Right cardiac atrium (tissue), 5 donors: ENCODE results near the gene RPP38. TPM values are rescaled to one million over a fixed set of nuclear protein-coding genes. Genes with fewer than 3 reads are reported as not detected.

Experiments
- ATAC-seq, 2 donors: fragments of 200-7000 bp; cut with Tn5 transposase; one replicate each; pipeline versions ENCODE4 v1.8.0 to v1.9.1; 2020; ENCODE audit warnings: moderate library complexity in 2 of 2, mild to moderate bottlenecking in 1 of 2
- DNase-seq, 3 donors: peaks; one replicate each; pipeline ENCODE4 v3.0.0-alpha.2; 2020
- H3K27ac ChIP-seq: one replicate; pipeline ENCODE4 v1.5.1; 2013; ENCODE audit warnings: mild to moderate bottlenecking, low read length, control low read depth, moderate library complexity
- H3K27me3 ChIP-seq: one replicate; pipeline ENCODE4 v1.6.1; 2013; ENCODE audit not compliant: control insufficient read depth, insufficient read depth
- H3K4me1 ChIP-seq: one replicate; pipeline ENCODE4 v1.6.1; 2013; ENCODE audit warnings: low read length; ENCODE audit not compliant: control insufficient read depth, insufficient read depth
- H3K4me3 ChIP-seq: one replicate; pipeline ENCODE4 v1.5.1; 2013; ENCODE audit warnings: low read length, control low read depth
- H3K9me3 ChIP-seq: one replicate; pipeline ENCODE4 v1.6.1; 2013; ENCODE audit warnings: low read length; ENCODE audit not compliant: control insufficient read depth
- WGBS: extraction: QIAGEN DNeasy Blood & Tissue Kit; methylation state at CpG from one replicate; pipeline ENCODE4 v1.1.7; 2013; 5-methylcytosine and 5-hydroxymethylcytosine counted together
- intact Hi-C, 4 donors: fragments of 100-400 bp; cut with DNase I; formaldehyde crosslinking; loops; one replicate each; pipeline versions ENCODE4 v1.11.0 to v1.14.0; 2022 to 2023
- polyA plus RNA-seq: library from polyadenylated mRNA; stranded (reverse); fragments of 200-250 nt; gene quantifications from one replicate; pipeline ENCODE4 v1.2.3, GENCODE V29; 2013
- total RNA-seq, 4 donors: library from RNA; stranded (reverse); fragmentation: NEBNext Ultra II Directional; extraction: Animal tissue kit (Norgen Biotek cat#: 25700); gene quantifications; one replicate each; pipeline ENCODE4 v1.2.1, GENCODE V29; 2021
- donor health status: healthy with polysubstance abuse.
- donor health status: DM: no; HTN: yes; CAD: no.
- donor health status: DM: no; HTN: no; CAD: no.
- donor health status: DM: no; HTN: yes; CAD: no; lungs with severe emphysema.
- donor health status: DM: yes; HTN: yes; CAD: no.

Gene RPP38
- total and polyA plus RNA-seq, 5 donors, result 8.3 to 12.7 (median 9.9) TPM

DNA sequence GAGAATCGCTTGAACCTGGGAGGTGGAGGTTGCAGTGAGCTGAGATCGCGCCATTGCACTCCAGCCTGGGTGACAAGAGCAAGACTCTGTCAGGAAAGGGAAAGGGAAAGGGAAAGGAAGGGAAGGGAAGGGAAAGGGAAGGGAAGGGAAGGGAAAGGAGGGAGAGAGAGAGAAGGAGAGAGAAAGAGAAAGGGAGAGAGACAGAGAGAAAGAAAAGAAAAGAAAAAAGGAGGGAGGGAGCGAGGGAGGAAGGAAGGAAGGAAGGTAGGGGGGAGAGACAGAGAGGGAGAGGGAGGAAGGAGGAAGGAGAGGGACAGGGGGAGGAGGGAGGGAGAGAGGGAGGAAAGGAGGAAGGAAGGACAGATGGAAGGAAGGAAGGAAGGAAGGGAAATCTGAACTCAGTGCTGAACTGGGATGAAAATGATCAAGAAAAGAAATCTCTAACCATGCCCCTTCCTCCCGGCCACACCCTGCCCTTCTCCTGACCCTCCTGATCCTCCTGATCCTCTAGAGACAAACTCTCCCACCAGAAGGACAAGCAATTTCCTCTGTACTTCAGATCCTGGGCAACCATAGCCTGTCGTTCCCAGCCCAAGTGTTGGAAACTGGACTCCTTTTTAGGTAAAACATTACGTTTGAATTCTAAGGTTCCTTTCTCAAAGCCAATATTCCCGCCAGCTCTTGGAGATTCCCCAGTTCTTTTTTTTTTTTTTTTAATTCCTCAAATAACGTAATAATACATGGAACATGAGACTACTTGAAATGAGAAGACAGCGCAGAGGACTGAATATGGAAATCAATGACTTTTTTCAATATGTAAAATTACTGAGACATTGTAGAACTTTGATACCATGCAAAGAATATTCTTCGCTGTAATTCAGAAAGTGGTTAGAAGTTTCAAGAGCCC is 39.2 kb downstream of the RPP38 start:
- Histone ChIP-seq H3K4me3 (no peak overlapping the region), H3K9me3 (no peaks in the 10 kb centered on the region), H3K27me3 (no peaks in the 10 kb centered on the region), H3K27ac (no peak overlapping the region), H3K4me1 (no peaks in the 10 kb centered on the region)
- 91% methylated on average over 11 of the region's 11 CpGs for WGBS
- no peak for ATAC-seq
- DNase-seq, result no peak
- intact Hi-C loops, result no loop called here

DNA sequence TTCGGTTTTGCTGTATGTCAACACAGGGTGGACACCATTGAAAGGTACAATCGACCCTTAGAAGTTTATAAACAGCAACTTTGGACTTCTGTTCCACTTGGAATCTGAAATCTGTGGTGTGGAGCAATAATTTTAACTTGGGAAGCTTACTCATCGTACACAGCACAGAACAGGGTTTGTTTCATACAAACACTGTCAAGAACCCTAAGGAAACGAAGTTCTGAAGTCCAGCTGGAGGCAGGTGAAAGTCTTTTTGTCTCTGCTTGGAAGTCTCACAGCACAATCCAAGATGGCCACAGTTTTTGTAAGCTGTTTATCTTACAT is 39.8 kb downstream of the RPP38 start:
- Histone ChIP-seq H3K4me1 (no peaks in the 10 kb centered on the region), H3K27me3 (no peaks in the 10 kb centered on the region), H3K9me3 (no peaks in the 10 kb centered on the region), H3K27ac (no peak overlapping the region), H3K4me3 (no peak overlapping the region)
- WGBS, result 84% methylated on average over 4 of the region's 4 CpGs
- no peak for ATAC-seq
- DNase-seq, result no peak
- intact Hi-C loops, result no loop called here

DNA sequence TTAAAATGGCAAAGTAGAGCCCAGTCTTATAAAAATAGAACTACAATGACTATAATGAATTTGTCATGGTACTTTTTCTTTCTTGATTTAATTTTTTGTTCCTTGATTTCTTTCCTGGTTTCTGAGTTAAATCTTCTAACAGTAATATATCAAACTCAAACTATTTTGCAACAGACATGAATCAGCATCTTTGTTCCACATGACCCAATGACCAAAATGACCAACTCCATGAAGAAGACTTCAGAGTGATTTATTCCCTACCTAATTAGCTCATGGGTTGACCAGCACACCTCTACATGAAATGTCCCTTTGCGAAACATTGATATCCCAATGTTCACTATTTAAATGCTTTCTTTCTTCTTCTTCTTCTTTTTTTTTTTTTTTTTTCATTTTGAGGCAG is 40.5 kb downstream of the RPP38 start:
- no peak for DNase-seq
- ATAC-seq, result no peak
- H3K4me3 ChIP-seq, result no peak overlapping the region
- intact Hi-C loops, result no loop called here
- no peaks in the 10 kb centered on the region for H3K4me1 ChIP-seq
- H3K27me3 ChIP-seq, result no peaks in the 10 kb centered on the region
- WGBS, result 98% methylated on average over 1 of the region's 1 CpG
- H3K27ac ChIP-seq, result no peak overlapping the region
- no peaks in the 10 kb centered on the region for H3K9me3 ChIP-seq

DNA sequence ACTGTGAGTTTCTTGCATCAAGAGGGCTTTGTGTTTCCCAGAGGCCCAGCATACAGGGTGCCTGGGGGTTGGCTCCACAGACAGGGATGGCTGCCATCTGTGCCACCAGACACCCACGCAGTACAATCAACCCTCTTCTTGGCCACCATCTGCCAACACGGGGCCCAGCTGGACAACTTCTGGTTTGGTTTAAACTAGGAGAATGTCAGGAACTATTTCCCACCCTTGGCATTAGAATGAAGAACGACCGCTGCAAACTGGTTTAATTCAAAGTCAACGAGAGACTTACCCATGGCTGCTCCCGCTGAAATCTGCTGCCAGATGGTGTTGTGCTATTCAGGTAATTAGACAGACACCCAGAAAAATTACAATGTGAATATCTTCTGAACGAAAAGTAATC is 43.5 kb downstream of the RPP38 start:
- no peak for ATAC-seq
- 93% methylated on average over 7 of the region's 7 CpGs for WGBS
- H3K4me1 ChIP-seq, result no peaks in the 10 kb centered on the region

DNA sequence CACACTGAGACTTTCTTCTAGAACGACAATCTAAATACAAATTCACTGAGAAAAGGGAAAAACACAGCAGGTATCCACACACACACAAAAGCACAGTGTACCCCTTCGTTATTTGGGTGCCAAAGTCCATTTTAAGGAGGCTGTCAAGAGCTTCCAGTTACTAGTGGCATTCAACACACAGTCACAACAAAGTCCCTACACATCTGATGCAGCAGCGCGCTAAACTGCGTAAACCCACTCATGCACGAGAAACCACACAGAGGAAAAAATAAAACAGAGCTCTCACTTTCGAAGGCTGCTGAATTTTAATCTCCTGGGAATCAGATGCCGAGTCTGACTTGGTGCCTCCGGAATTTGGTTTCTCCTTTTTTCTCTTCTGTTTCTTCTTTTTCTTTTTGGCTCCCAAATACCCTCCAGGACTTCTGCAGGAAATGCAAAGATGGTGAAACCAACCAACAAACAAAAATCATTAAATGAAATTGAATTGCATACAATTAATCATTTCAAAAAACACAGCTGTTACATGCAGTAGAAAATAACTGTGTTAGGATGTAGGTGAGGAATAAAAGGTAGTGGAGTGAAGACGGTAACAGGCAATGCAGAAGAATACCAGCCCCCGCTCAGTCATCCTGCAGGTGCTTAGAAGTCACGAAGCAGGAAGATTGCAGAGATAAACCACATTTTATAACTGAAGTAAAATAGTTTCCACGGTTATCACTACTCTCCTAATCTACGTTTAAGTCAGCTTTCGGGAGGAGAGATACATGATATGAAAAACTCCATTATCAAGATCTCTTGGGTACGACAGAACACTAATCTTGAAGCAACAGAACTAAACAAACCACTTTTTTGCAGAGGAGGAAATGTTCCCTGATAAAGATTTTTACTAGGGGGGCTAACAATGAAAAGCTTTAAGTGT is 44.2 kb downstream of the RPP38 start:
- ATAC-seq (no peak), DNase-seq (no peak)
- Histone ChIP-seq H3K4me1 (no peaks in the 10 kb centered on the region), H3K4me3 (no peak overlapping the region), H3K27me3 (no peaks in the 10 kb centered on the region), H3K9me3 (no peaks in the 10 kb centered on the region), H3K27ac (no peak overlapping the region)
- intact Hi-C loops, result no loop called here
- WGBS, result 74% methylated on average over 16 of the region's 16 CpGs

More for the DNA sequence above, 43.5 kb downstream of the RPP38 start:
- no peaks in the 10 kb centered on the region for H3K27me3 ChIP-seq
- DNase-seq, result no peak
- intact Hi-C loops, result no loop called here
- H3K4me3 ChIP-seq, result no peak overlapping the region
- no peaks in the 10 kb centered on the region for H3K9me3 ChIP-seq
- no peak overlapping the region for H3K27ac ChIP-seq

DNA sequence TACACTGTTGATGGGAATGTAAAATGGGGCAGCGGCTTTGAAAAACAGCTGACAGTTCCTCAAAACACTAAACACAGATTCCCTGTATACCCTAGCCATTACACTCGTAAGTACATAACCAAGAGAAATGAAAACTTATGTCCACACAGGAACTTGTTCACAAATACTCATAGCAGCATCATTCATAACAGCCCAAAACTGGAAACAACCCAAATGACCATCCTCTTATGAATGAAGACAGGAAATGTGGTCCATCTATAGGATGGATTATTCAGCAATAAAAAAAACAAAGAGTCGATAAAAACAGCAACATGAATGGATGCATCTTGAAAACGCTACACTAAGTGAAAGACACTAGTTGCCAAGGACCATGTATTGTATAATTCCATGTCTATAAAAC is 47.6 kb downstream of the RPP38 start:
- DNase-seq (no peak), ATAC-seq (no peak)
- intact Hi-C loops, result no loop called here
- no peak overlapping the region for H3K4me3 ChIP-seq
- H3K27ac ChIP-seq, result no peak overlapping the region
- no peaks in the 10 kb centered on the region for H3K4me1 ChIP-seq
- no peaks in the 10 kb centered on the region for H3K9me3 ChIP-seq
- 77% methylated on average over 4 of the region's 4 CpGs for WGBS
- H3K27me3 ChIP-seq, result no peaks in the 10 kb centered on the region

DNA sequence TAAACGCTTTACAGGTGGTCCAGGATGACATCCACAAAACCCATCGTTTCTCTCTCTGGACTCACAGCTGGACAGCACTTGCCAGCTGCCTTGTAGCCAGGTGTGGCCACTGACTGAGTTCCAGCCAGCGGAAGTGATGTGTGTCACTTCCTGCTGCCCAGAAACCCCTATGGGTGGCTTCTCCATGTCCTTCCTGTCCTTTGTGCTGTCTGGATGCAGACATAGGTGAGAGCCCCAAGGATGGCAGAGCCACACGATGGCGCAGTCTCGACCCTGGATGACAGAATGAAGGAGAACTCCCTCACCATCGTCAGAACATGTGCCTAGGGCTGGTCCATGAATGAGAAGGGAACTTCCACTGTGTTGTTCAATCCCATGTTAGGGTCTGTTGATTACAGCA is 49.2 kb downstream of the RPP38 start:
- intact Hi-C loops, result no loop called here
- DNase-seq (no peak), ATAC-seq (no peak)
- Histone ChIP-seq H3K4me3 (no peak overlapping the region), H3K27ac (no peak overlapping the region), H3K9me3 (no peaks in the 10 kb centered on the region), H3K4me1 (no peaks in the 10 kb centered on the region), H3K27me3 (no peaks in the 10 kb centered on the region)
- WGBS, result 78% methylated on average over 7 of the region's 7 CpGs

DNA sequence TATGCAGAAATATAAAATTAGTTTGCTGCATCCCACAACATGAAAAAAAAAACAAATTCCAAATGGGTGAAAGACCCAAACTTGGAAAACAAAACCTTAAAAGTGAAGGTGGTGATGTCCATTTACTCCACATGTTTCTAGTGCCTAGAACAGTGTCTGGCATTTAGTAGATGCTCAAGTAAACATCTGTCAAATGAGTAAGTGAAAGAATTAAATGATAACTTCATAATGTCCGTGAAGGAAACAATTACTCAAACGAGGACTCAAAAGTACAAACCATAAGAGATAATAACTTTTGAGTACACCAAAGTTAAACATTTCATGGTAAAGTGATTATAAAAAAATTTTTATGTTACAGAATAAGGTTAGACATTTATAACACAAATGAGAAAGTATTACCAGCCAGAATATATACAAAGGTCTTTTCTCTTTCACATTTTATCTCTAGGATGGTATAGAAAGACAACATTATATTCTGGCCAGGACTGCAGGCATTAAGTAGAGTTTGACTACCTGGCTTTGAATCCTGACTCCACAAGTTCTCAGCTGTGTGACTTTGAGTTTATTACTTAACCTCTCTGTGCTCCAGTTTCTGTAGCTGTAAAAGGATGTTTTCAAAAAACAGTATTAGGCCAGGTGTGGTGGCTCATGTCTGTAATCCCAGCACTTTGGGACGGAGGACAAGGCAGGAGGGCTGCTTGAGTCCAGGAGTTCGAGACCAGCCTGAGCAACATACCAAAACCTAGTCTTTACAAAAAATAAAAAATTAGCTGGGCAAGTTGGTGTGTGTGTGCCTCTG is 50.6 kb downstream of the RPP38 start:
- H3K9me3 ChIP-seq, result no peaks in the 10 kb centered on the region
- DNase-seq, result no peak
- ATAC-seq, result no peak
- intact Hi-C loops, result no loop called here
- no peak overlapping the region for H3K4me3 ChIP-seq
- 85% methylated on average over 4 of the region's 4 CpGs for WGBS
- no peaks in the 10 kb centered on the region for H3K4me1 ChIP-seq
- no peaks in the 10 kb centered on the region for H3K27me3 ChIP-seq
- H3K27ac ChIP-seq, result no peak overlapping the region

DNA sequence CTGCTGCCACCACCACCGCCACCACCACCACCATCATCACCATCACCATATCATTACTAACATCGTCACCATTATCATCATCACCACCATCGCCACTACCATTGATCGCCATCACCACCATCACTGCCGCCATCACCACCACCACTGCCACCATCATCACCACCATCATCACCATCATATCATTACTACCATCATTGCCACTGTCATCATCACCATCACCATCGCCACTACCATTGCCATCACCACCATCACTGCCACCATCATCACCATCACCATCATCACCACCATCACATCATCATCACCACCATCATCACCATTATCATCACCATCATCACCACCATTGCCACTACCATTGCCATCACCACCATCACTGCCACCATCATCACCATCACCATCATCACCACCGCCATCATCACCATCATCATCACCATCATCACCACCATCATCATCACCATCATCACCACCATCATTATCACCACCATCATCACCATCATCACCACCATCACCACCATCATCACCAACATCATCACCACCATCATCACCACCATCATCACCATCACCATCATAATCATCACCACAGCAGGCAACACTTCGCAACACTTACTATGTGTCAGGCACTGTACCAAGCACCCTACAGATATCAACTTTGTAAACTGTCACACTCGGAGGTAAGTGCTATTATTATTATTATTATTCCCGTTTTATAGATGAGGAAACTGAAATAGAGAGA is 52.1 kb downstream of the RPP38 start:
- intact Hi-C loops, result no loop called here
- no peak for ATAC-seq
- no peak overlapping the region for H3K27ac ChIP-seq

DNA sequence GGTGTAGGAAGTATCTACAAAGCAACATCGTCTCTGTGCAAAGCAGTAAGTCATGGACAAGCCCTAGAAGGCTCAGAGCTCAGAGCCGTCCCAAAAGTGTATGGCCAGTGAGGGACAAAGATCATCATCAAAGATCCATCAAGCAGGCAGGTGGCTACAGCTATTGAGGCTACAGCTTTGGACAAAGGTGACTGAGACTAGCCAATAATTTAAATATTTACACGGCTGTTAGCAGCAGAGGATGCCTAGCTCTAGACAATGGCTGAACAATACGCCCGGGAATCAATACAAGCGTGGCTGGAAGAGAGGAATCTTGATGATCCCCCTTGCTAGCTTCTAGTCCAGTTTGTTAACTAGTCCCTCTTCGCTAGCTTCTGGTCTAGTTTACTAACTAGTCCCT is 53.4 kb downstream of the RPP38 start:
- 98% methylated on average over 7 of the region's 7 CpGs for WGBS
- H3K9me3 ChIP-seq, result no peaks in the 10 kb centered on the region

More for the DNA sequence above, 52.1 kb downstream of the RPP38 start:
- whole genome bisulfite sequencing, result 93% methylated on average over 10 of the region's 10 CpGs
- no peak for DNase-seq
- no peaks in the 10 kb centered on the region for H3K4me1 ChIP-seq
- no peaks in the 10 kb centered on the region for H3K9me3 ChIP-seq
- no peak overlapping the region for H3K4me3 ChIP-seq
- no peaks in the 10 kb centered on the region for H3K27me3 ChIP-seq

More for the DNA sequence above, 53.4 kb downstream of the RPP38 start:
- intact Hi-C loops, result no loop called here
- H3K4me3 ChIP-seq, result no peak overlapping the region
- no peaks in the 10 kb centered on the region for H3K27me3 ChIP-seq
- ATAC-seq (no peak), DNase-seq (no peak)
- H3K4me1 ChIP-seq, result no peaks in the 10 kb centered on the region
- H3K27ac ChIP-seq, result no peak overlapping the region
